CD14-positive monocyte (primary cell): ENCODE measurements around the gene MICALL2. TPM values are rescaled to one million over a fixed set of nuclear protein-coding genes. Genes with fewer than 3 reads are reported as not detected.

ENCODE experiments used
- DNase-seq, 3 donors: peaks; one replicate each; pipeline ENCODE4 v3.0.0-alpha.2; 2011 to 2022
- H2AFZ ChIP-seq: 2 replicates; pipeline ENCODE4 v1.6.0; 2012; ENCODE audit warnings: mild to moderate bottlenecking, low read depth, low read length, inconsistent platforms; ENCODE audit not compliant: insufficient read depth, poor library complexity, severe bottlenecking
- H3K27ac ChIP-seq, 2 donors: 1 replicate in 1 of 2; 2 replicates in 1 of 2; pipeline ENCODE4 v1.5.1; 2012 to 2013; ENCODE audit warnings: low read length in 2 of 2, control low read depth in 1 of 2, inconsistent platforms in 1 of 2, low read depth in 1 of 2, mild to moderate bottlenecking in 1 of 2
- H3K27me3 ChIP-seq, 2 donors: one replicate each; pipeline versions ENCODE4 v1.6.0 to v1.6.1; 2011 to 2013; ENCODE audit warnings: low read length in 2 of 2; ENCODE audit not compliant: control insufficient read depth in 2 of 2, insufficient read depth in 2 of 2
- H3K36me3 ChIP-seq, 2 donors: replicated peaks in 1 of 2; 1 replicate in 1 of 2; 2 replicates in 1 of 2; pipeline versions ENCODE4 v1.5.1 to v1.6.1; 2012 to 2013; ENCODE audit warnings: low read length in 2 of 2, control low read depth in 1 of 2, inconsistent platforms in 1 of 2, mild to moderate bottlenecking in 1 of 2; ENCODE audit not compliant: insufficient read depth in 2 of 2, control insufficient read depth in 1 of 2
- H3K4me1 ChIP-seq, 2 donors: 1 replicate in 1 of 2; 2 replicates in 1 of 2; pipeline versions ENCODE4 v1.5.1 to v1.6.1; 2012 to 2013; ENCODE audit warnings: low read length in 2 of 2, control low read depth in 1 of 2, inconsistent platforms in 1 of 2, mild to moderate bottlenecking in 1 of 2, moderate library complexity in 1 of 2; ENCODE audit not compliant: insufficient read depth in 2 of 2, control insufficient read depth in 1 of 2
- H3K4me2 ChIP-seq: replicated peaks from 2 replicates; pipeline ENCODE3; 2012; ENCODE audit warnings: low read length, moderate library complexity, mild to moderate bottlenecking; ENCODE audit not compliant: poor library complexity, severe bottlenecking; ENCODE audit errors: extremely low read depth
- H3K4me3 ChIP-seq, 3 experiments: fragments of 200-600 bp in 1 of 3; sonication (generic) in 1 of 3; replicated peaks in 1 of 3; 1 replicate in 2 of 3; 2 replicates in 1 of 3; pipeline ENCODE4 v1.5.1; 2011 to 2013; ENCODE audit warnings: low read length in 3 of 3, mild to moderate bottlenecking in 3 of 3, control low read depth in 2 of 3, low read depth in 2 of 3, inconsistent platforms in 1 of 3, moderate library complexity in 1 of 3
- H3K79me2 ChIP-seq: 2 replicates; pipeline ENCODE4 v1.6.0; 2012; ENCODE audit warnings: mild to moderate bottlenecking, control low read depth, inconsistent platforms, low read length, moderate library complexity; ENCODE audit not compliant: insufficient read depth
- H3K9ac ChIP-seq: 2 replicates; pipeline ENCODE4 v1.6.0; 2017; ENCODE audit warnings: low read length, mild to moderate bottlenecking; ENCODE audit not compliant: insufficient read depth, poor library complexity, severe bottlenecking
- H3K9me3 ChIP-seq, 2 donors: replicated peaks in 1 of 2; 1 replicate in 1 of 2; 2 replicates in 1 of 2; pipeline versions ENCODE4 v1.5.1 to v1.6.1; 2012 to 2013; ENCODE audit warnings: low read length in 2 of 2, control low read depth in 1 of 2; ENCODE audit not compliant: control insufficient read depth in 1 of 2, insufficient read depth in 1 of 2
- H4K20me1 ChIP-seq: 2 replicates; pipeline ENCODE4 v1.6.0; 2012; ENCODE audit warnings: mild to moderate bottlenecking, low read length, control low read depth, moderate library complexity; ENCODE audit not compliant: insufficient read depth
- H3K27ac Mint-ChIP-seq, 7 donors: one replicate each; pipeline ENCODE4 v1.8.0; 2020; ENCODE audit warnings: mild to moderate bottlenecking in 7 of 7, mixed read lengths in 7 of 7, moderate library complexity in 6 of 7, inconsistent platforms in 2 of 7
- H3K27me3 Mint-ChIP-seq, 3 donors: one replicate each; pipeline ENCODE4 v1.8.0; 2021 to 2022; ENCODE audit warnings: low read depth in 3 of 3, mild to moderate bottlenecking in 3 of 3, mixed read lengths in 3 of 3, moderate library complexity in 3 of 3, inconsistent platforms in 1 of 3
- H3K36me3 Mint-ChIP-seq, 2 donors: one replicate each; pipeline ENCODE4 v1.8.0; 2020; ENCODE audit warnings: mixed read lengths in 2 of 2, inconsistent platforms in 1 of 2, mild to moderate bottlenecking in 1 of 2
- H3K4me1 Mint-ChIP-seq: one replicate; pipeline ENCODE4 v1.8.0; 2020; ENCODE audit warnings: mild to moderate bottlenecking, mixed read lengths
- H3K4me3 Mint-ChIP-seq, 2 donors: one replicate each; pipeline ENCODE4 v1.8.0; 2020; ENCODE audit warnings: mild to moderate bottlenecking in 2 of 2, mixed read lengths in 2 of 2, moderate library complexity in 1 of 2
- H3K9me3 Mint-ChIP-seq, 7 donors: one replicate each; pipeline ENCODE4 v1.8.0; 2020 to 2022; ENCODE audit warnings: mixed read lengths in 7 of 7, mild to moderate bottlenecking in 6 of 7, moderate library complexity in 6 of 7, inconsistent platforms in 2 of 7
- CTCF ChIP-seq: fragments of 200-600 bp; IDR thresholded peaks from one replicate; pipeline ENCODE4 v1.8.0; 2022; ENCODE audit warnings: antibody characterized with exemption, mild to moderate bottlenecking
- WGBS: methylation state at CpG from one replicate; pipeline ENCODE4 v1.1.5; 2013; ENCODE audit warnings: missing lambda C conversion rate; ENCODE audit not compliant: insufficient coverage; 5-methylcytosine and 5-hydroxymethylcytosine counted together
- intact Hi-C, 2 donors: fragments of 100-400 bp; cut with micrococcal nuclease; formaldehyde crosslinking; loops; one replicate each; pipeline versions ENCODE4 v1.15.0 to v1.15.1; 2023
- polyA plus RNA-seq, 3 donors: library from polyadenylated mRNA; depleted of rRNA in 1 of 3; unstranded in 2 of 3; stranded (reverse) in 1 of 3; fragments of 300-500 nt in 2 of 3; fragments of >200 nt in 1 of 3; fragmentation: Illumina TruSeq in 2 of 3; gene quantifications; 1 replicate in 2 of 3; 2 replicates in 1 of 3; pipeline ENCODE4 v1.2.3, GENCODE V29; 2012 to 2021

The MICALL2 gene
- polyA plus RNA-seq, 3 donors, result 0.14 to 7.2 (median 0.72) TPM

GRCh38 chr7:1485156-1485555, 25.9 kb upstream of the MICALL2 start:
- Mint-ChIP-seq H3K9me3 (peaks cover 0 to 1% (median 0%) of the 10 kb centered on the region in 7 donors), H3K36me3 (peaks cover 67 to 89% of the 10 kb centered on the region in 2 donors), H3K27ac (no peak overlapping the region), H3K27me3 (no peaks in the 10 kb centered on the region), H3K4me3 (no peak overlapping the region), H3K4me1 (no peaks in the 10 kb centered on the region)
- H2AFZ ChIP-seq, result no peak overlapping the region
- no peak overlapping the region for H3K4me2 ChIP-seq
- H3K4me3 ChIP-seq, result no peak overlapping the region
- no peak for DNase-seq
- peaks cover 9% of the 10 kb centered on the region for H4K20me1 ChIP-seq
- no peak overlapping the region for H3K9ac ChIP-seq
- H3K79me2 ChIP-seq, result no peaks in the 10 kb centered on the region
- TF ChIP-seq CTCF, result no peak
- intact Hi-C loops, result no loop called here
- peaks cover 93 to 96% of the 10 kb centered on the region in 2 donors for H3K36me3 ChIP-seq
- no peaks in the 10 kb centered on the region for H3K27me3 ChIP-seq
- WGBS, result 95% methylated on average over 18 of the region's 19 CpGs
- H3K9me3 ChIP-seq, result no peaks in the 10 kb centered on the region
- H3K27ac ChIP-seq, result no peak overlapping the region
- H3K4me1 ChIP-seq, result no peaks in the 10 kb centered on the region

- no peaks in the 10 kb centered on the region for H3K9me3 ChIP-seq
- H3K36me3 ChIP-seq, result peaks cover 93 to 96% of the 10 kb centered on the region in 2 donors
- Mint-ChIP-seq H3K9me3 (peaks cover 0 to 1% (median 0%) of the 10 kb centered on the region in 7 donors), H3K27ac (no peak overlapping the region), H3K4me1 (no peaks in the 10 kb centered on the region), H3K27me3 (no peaks in the 10 kb centered on the region), H3K36me3 (peaks cover 65 to 90% of the 10 kb centered on the region in 2 donors), H3K4me3 (no peak overlapping the region)
- H3K4me3 ChIP-seq, result no peak overlapping the region
- no peaks in the 10 kb centered on the region for H3K79me2 ChIP-seq
- no peak overlapping the region for H2AFZ ChIP-seq
- WGBS, result 93% methylated on average over 7 of the region's 12 CpGs
- no peak overlapping the region for H3K4me2 ChIP-seq
- H3K27ac ChIP-seq, result no peak overlapping the region
- H3K4me1 ChIP-seq, result no peaks in the 10 kb centered on the region
- H4K20me1 ChIP-seq, result peaks cover 9% of the 10 kb centered on the region
- no peak for TF ChIP-seq CTCF
- no peaks in the 10 kb centered on the region for H3K27me3 ChIP-seq
- DNase-seq, result no peak
- intact Hi-C loops, result no loop called here
- H3K9ac ChIP-seq, result no peak overlapping the region
These were observed 25.3 kb upstream of the MICALL2 start for GRCh38 chr7:1484569-1484968.
